Cardiac muscle cell (in vitro differentiated cells and primary cell): Measurements from ENCODE around the gene ARPC1A. TPM values are rescaled to one million over a fixed set of nuclear protein-coding genes. Genes with fewer than 3 reads are reported as not detected.

Experiments used
- DNase-seq, 2 donors: peaks; one replicate each; pipeline versions ENCODE4 v3.0.0 to v3.0.0-alpha.2; 2010 to 2017; ENCODE audit warnings: low read depth in 1 of 2, low spot score in 1 of 2
- H3K27ac ChIP-seq: fragments of 200-600 bp; sonication (generic); 2 replicates; pipeline ENCODE4 v1.5.1; 2016
- H3K27me3 ChIP-seq: fragments of 200-600 bp; sonication (generic); 2 replicates; pipeline ENCODE4 v1.6.0; 2016; ENCODE audit warnings: control low read depth
- H3K36me3 ChIP-seq: fragments of 200-600 bp; sonication (generic); 2 replicates; pipeline ENCODE4 v1.5.1; 2016; ENCODE audit warnings: control low read depth
- H3K4me1 ChIP-seq: fragments of 200-600 bp; sonication (generic); 2 replicates; pipeline ENCODE4 v1.8.1; 2017; ENCODE audit warnings: low read depth, mild to moderate bottlenecking, mixed run types
- H3K4me3 ChIP-seq: fragments of 200-600 bp; sonication (generic); 2 replicates; pipeline ENCODE4 v1.5.1; 2016; ENCODE audit warnings: mild to moderate bottlenecking
- H3K9me3 ChIP-seq: fragments of 200-600 bp; sonication (generic); 2 replicates; pipeline ENCODE4 v1.5.1; 2017; ENCODE audit warnings: low read depth, mild to moderate bottlenecking, control low read depth
- CTCF ChIP-seq: IDR thresholded peaks from 2 replicates; pipeline ENCODE4 v1.5.1; 2012; ENCODE audit warnings: low read depth, mild to moderate bottlenecking, low read length
- polyA plus RNA-seq: library from polyadenylated mRNA; unstranded; fragments of >200 nt; fragmentation: Nextera tagmentation; extraction: Ambion mirVana; gene quantifications from 2 replicates; pipeline ENCODE4 v1.2.1, GENCODE V29; 2016
- total RNA-seq: library from RNA; depleted of rRNA; stranded (reverse); fragments of >200 nt; gene quantifications from 2 replicates; pipeline ENCODE4 v1.2.3, GENCODE V29; 2016

ARPC1A gene
- total and polyA plus RNA-seq, 2 experiments from 2014 or later, result 198 to 331 TPM

- Histone ChIP-seq H3K4me1 (peaks cover 9% of the 10 kb centered on the region), H3K36me3 (peaks cover 33% of the 10 kb centered on the region), H3K4me3 (no peak overlapping the region), H3K9me3 (no peaks in the 10 kb centered on the region), H3K27ac (no peak overlapping the region), H3K27me3 (no peaks in the 10 kb centered on the region)
- no peak for DNase-seq
- no peak for TF ChIP-seq CTCF
Observed at GRCh38 chr7:99368750-99369389, 43.2 kb downstream of the ARPC1A start.

GRCh38 chr7:99369767-99370391 lies 44.2 kb downstream of the ARPC1A start:
- Histone ChIP-seq H3K4me1 (peaks cover 9% of the 10 kb centered on the region), H3K27ac (no peak overlapping the region)
- peak in 1 of 2 donors; percentile 66 for DNase-seq

GRCh38 chr7:99371376-99371920 lies 45.8 kb downstream of the ARPC1A start:
- Histone ChIP-seq H3K4me1 (peaks cover 9% of the 10 kb centered on the region), H3K36me3 (peaks cover 12% of the 10 kb centered on the region), H3K4me3 (no peak overlapping the region), H3K27ac (no peak overlapping the region), H3K9me3 (no peaks in the 10 kb centered on the region), H3K27me3 (no peaks in the 10 kb centered on the region)
- no peak for TF ChIP-seq CTCF
- DNase-seq, result no peak

More at GRCh38 chr7:99369767-99370391, 44.2 kb downstream of the ARPC1A start:
- Histone ChIP-seq H3K9me3 (no peaks in the 10 kb centered on the region), H3K36me3 (peaks cover 25% of the 10 kb centered on the region), H3K27me3 (no peaks in the 10 kb centered on the region), H3K4me3 (no peak overlapping the region)
- no peak for TF ChIP-seq CTCF

GRCh38 chr7:99372275-99373090 lies 46.8 kb downstream of the ARPC1A start:
- Histone ChIP-seq H3K27me3 (no peaks in the 10 kb centered on the region), H3K9me3 (no peaks in the 10 kb centered on the region), H3K4me1 (peaks cover 9% of the 10 kb centered on the region), H3K27ac (peak overlapping the region; percentile 65), H3K4me3 (no peak overlapping the region), H3K36me3 (peaks cover 2% of the 10 kb centered on the region)
- DNase-seq, result peak; percentile 55 to 87
- no peak for TF ChIP-seq CTCF
